ENCODE data around the gene NUDT22.

Gene NUDT22

DNA sequence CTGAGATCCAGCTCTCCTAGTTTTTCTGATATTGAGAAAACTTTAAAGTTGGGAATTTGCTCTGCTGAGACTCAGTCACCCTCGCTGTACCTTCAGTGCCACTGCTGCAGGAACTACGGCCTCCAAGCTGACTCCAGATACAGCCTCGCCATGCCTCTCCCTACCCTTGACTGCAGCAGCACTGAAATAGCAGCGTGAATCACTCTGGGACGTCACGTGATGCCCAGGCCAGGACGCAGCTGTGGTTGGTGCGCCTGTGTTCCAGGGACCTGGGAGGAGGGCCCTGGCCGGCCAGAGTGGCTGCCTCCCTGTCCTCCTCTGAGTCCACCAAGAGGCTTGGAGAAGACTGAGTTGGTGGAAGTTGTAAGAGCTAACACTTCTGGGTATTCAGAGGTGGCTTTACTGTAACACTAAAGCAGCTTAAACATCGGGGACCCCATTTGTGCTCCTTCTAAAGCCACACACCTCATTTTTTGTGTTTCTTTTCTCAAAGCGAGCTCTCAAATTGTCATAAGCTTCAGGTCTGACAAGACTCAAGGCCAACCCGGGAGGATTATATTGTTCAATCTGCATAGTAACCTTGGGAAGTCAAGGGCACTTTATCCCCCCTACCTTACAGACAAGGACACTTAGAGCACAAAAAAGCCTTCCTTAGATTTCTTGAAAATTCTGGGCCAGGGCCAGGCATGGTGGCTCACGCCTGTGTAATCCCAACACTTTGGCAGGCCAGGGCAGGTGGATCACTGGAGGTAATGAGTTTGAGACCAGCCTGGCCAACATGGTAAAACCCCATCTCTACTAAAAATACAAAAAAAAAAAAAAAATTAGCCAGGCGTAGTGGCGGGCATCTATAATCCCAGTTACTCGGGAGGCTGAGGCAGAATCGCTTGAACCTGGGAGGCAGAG is 44.3 kb upstream of the NUDT22 start:
- peak; percentile 72 for DNase-seq
- Mint-ChIP-seq H3K4me3 (peak overlapping the region; percentile 73), H3K4me1 (peaks cover 45% of the 10 kb centered on the region), H3K9me3 (no peaks in the 10 kb centered on the region), H3K36me3 (ENCODE audit: low read depth) (peaks cover 14% of the 10 kb centered on the region), H3K27ac (peak overlapping the region; percentile 86), H3K27me3 (ENCODE audit: low read depth, poor library complexity) (no peaks in the 10 kb centered on the region)
- TF ChIP-seq, protein P1, sequence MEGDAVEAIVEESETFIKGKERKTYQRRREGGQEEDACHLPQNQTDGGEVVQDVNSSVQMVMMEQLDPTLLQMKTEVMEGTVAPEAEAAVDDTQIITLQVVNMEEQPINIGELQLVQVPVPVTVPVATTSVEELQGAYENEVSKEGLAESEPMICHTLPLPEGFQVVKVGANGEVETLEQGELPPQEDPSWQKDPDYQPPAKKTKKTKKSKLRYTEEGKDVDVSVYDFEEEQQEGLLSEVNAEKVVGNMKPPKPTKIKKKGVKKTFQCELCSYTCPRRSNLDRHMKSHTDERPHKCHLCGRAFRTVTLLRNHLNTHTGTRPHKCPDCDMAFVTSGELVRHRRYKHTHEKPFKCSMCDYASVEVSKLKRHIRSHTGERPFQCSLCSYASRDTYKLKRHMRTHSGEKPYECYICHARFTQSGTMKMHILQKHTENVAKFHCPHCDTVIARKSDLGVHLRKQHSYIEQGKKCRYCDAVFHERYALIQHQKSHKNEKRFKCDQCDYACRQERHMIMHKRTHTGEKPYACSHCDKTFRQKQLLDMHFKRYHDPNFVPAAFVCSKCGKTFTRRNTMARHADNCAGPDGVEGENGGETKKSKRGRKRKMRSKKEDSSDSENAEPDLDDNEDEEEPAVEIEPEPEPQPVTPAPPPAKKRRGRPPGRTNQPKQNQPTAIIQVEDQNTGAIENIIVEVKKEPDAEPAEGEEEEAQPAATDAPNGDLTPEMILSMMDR (IDR thresholded peaks at IDR 0.05): no peak

DNA sequence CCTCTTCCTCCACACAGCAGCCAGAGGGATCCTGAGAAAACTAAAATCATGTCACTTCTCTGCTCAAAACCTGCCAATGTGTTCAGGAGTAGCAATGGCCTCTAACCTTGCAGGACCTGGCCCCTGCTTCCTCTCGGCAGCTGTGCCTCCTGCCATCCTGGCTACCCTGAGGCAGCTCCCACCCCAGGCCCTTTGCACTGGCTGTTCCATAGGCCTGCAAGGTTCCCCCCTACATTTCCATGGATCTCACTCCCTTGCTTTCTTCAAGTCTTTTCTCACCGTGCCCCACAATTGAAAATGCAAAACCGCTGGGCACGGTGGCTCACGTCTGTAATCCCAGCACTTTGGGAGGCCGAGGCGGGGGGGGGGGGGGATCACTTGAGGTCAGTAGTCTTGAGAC is 42.2 kb upstream of the NUDT22 start:
- Mint-ChIP-seq H3K27ac (peak overlapping the region; percentile 57), H3K4me3 (peak overlapping the region; percentile 42), H3K36me3 (ENCODE audit: low read depth) (peaks cover 11% of the 10 kb centered on the region), H3K27me3 (ENCODE audit: low read depth, poor library complexity) (no peaks in the 10 kb centered on the region), H3K4me1 (peaks cover 45% of the 10 kb centered on the region), H3K9me3 (no peaks in the 10 kb centered on the region)
- no peak for DNase-seq
- TF ChIP-seq, protein P1 (IDR thresholded peaks at IDR 0.05): no peak

DNA sequence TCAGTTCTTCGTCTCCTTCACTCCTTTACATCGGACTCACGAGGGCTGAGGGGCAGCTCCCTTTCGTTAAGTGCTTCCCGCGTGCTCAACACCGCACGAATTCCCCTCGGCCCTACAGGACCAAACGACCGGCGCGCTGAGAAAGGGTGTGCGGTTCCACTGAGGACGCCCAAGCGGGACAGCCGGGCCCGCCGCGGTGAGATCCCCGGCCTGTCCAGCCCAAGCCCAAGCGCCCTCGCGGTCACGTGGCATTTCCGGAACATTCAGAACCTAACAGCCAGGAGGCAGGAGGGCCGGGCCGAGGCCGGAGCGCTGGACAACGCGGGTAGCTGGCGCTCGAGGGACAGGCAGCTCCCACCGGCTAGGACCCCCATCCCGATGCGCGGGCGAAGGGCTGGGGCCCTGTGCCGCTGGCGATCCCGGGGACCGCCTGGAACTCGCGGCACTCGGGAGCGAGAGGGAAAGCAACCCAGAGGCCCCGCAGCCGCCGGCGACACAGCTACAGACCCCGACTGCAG is 40.8 kb upstream of the NUDT22 start:
- Mint-ChIP-seq H3K36me3 (ENCODE audit: low read depth) (peaks cover 10% of the 10 kb centered on the region), H3K9me3 (no peaks in the 10 kb centered on the region), H3K27me3 (ENCODE audit: low read depth, poor library complexity) (no peaks in the 10 kb centered on the region), H3K4me1 (peaks cover 50% of the 10 kb centered on the region), H3K4me3 (peak overlapping the region; percentile 93), H3K27ac (peak overlapping the region; percentile 99)
- TF ChIP-seq, protein P1 (IDR thresholded peaks at IDR 0.05): no peak
- DNase-seq: no peak

DNA sequence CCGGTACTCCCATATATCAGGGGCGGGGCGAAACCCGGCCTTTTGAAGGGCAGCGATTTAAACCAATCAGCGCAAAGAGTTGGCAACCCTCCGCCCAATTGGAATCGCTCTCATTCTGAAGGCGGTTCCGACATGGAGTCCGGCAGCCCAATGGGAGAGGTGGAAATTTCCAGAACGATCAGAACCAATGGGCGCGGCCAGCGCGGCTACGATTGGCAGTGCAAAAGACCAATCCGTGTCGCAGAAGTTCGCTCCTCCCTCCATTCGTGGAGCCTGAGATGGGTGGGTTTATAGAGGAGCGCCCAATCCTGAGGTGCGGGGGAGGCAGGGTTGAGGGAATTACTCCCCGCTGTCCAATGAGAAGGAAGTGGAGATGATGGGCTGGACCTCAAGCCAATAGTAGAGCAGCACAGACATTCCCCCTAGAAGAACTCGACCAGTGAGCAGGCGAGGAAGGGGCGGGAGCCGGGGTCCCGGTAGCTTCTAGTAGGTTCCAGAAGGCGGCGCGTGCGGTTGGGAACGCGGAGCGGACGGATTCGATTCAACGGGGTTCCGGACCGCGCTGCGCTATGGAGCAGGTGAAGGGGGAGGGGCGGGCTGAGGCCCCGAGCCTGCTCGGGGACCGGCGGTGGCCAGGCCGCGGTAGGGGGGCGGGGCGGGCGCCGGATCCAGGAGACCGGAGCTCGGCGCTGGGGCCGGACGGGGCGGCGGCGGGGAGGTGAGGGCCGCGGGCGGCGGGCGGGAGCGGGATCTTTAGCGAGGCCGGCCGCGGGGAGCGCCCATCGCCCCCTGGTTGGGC is 40.2 kb upstream of the NUDT22 start, which contains the start of gene STIP1:
Gene STIP1, plus strand, starts transcription at position 479 of the 799 bp plus-strand sequence. Its CDS starts 91 bp downstream, at position 570.
- Mint-ChIP-seq H3K27me3 (ENCODE audit: low read depth, poor library complexity) (no peaks in the 10 kb centered on the region), H3K9me3 (no peaks in the 10 kb centered on the region), H3K4me1 (peaks cover 44% of the 10 kb centered on the region), H3K4me3 (peak within 1 kb of the TSS; percentile 93), H3K36me3 (ENCODE audit: low read depth) (peaks cover 16% of the 10 kb centered on the region), H3K27ac (peak within 1 kb of the TSS; percentile 99)
- TF ChIP-seq, protein P1 (IDR thresholded peaks at IDR 0.05): no peak
- DNase-seq: peak; percentile 98

DNA sequence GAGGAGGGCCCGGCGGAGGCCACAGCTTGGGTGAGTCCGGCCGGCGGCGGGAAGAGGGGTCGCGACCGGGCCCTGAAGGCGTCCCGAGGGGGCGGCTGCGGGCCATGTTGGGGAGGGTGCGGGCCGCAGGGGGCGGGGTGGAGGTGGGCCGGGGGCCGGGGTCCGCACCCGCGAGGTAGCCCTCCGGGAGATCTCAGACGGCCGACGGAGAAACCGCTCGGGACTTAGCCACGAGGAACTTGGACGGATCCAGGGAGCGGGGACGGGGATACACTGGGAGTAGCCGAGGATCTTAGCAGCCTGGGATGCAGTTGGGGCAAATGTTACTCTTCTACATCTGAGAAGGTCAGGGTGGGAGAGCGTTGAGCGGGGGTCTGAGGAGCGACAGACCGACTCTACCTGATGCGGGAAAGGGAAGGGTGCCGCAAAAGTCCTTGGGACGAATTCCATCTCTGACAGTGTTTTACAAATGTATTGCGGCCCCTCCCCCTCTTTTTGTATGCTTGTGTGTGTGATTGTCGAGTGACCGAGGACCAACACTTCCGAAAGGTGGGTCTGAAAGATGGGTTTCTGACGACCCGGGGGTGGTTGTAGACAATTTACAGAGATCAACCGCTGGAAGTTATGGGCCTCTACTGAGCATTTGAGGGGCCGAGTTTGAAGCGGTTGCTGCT is 39.4 kb upstream of the NUDT22 start:
- TF ChIP-seq, protein P1 (IDR thresholded peaks at IDR 0.05): no peak
- H3K36me3 Mint-ChIP-seq (ENCODE audit: low read depth): peaks cover 17% of the 10 kb centered on the region

More for the DNA sequence above, 39.4 kb upstream of the NUDT22 start:
- no peak for DNase-seq
- Mint-ChIP-seq H3K4me3 (no peak overlapping the region), H3K27ac (no peak overlapping the region), H3K4me1 (peaks cover 36% of the 10 kb centered on the region), H3K27me3 (ENCODE audit: low read depth, poor library complexity) (no peaks in the 10 kb centered on the region), H3K9me3 (no peaks in the 10 kb centered on the region)

Measured in nephron progenitor cell (in vitro differentiated cells).